ENCODE data around the gene SYT1.

- TF ChIP-seq CTCF (IDR thresholded peaks at IDR 0.05; ENCODE audit: extremely low read depth in 1 of 2, insufficient read depth in 1 of 2, low read depth in 1 of 2, low read length in 2 of 2): no peak
- no peak for TF ChIP-seq GATA2 (IDR thresholded peaks at IDR 0.05; ENCODE audit: insufficient read depth, insufficient read length, low read depth, low read length)
- TF ChIP-seq EZH2 (IDR thresholded peaks at IDR 0.05; ENCODE audit: borderline replicate concordance, low read depth, low read length, severe bottlenecking): no peak
- TF ChIP-seq POLR2AphosphoS5 (IDR thresholded peaks at IDR 0.05; ENCODE audit: insufficient read depth, low read depth, low read length): no peak
These were observed 549.2 kb downstream of the SYT1 start for GRCh38 chr12:79413796-79414195.

All from endothelial cell of umbilical vein (primary cell).